Pericardium fibroblast (primary cell): ENCODE measurements around the gene PNMA5. TPM values are rescaled to one million over a fixed set of nuclear protein-coding genes. Genes with fewer than 3 reads are reported as not detected.

Source experiments
- total RNA-seq: library from RNA; depleted of rRNA; stranded (reverse); fragments of >200 nt; gene quantifications from 2 replicates; pipeline ENCODE4 v1.2.3, GENCODE V29; 2015

PNMA5 gene
- total RNA-seq = not detected in 2 replicates

DNA sequence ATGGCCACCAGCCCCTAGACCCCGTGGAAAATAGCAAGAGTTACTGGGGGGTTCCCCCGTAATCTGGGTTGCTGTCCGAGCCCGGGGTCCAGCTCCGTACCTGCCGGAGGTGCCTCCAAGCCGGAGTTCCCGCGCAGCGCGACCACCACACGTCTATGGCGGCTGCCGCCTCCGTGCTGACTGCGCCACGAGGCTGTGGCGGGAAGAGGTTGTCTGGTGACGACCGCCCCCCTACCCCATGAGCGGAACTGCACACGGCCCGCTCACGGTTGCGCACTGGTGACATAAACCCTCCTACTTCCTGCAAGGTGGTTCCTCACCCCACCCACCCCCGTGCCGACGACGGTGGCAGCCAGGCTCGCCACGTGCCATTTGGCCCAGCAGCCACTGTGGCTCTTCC lies at the start of gene PNMA5:
TSS of gene PNMA5 (minus strand) at position 184 of the 400 bp plus-strand sequence. CDS start 2,518 bp downstream, outside the sequence.

Other genes with a start within 250 kb of the PNMA5 start
- gene MAGEA2, start 240.3 kb downstream of the PNMA5 start, total RNA-seq = not detected in 2 replicates
- gene CSAG3, start 234.9 kb downstream of the PNMA5 start, total RNA-seq = not detected in 2 replicates
- not detected in 2 replicates for gene MAGEA6, start 224.4 kb downstream of the PNMA5 start, total RNA-seq
- 27.1 and 36.5 TPM in 2 replicates for gene CETN2, start 163.4 kb downstream of the PNMA5 start, total RNA-seq
- gene NSDHL, start 163.1 kb downstream of the PNMA5 start, total RNA-seq = 21.7 and 25.9 TPM in 2 replicates
- gene ZNF185, start 96.0 kb downstream of the PNMA5 start, total RNA-seq = 4.6 and 5.0 TPM in 2 replicates
- not detected in 2 replicates for gene PNMA3, start 62.4 kb upstream of the PNMA5 start, total RNA-seq
- 2.0 and 4.6 TPM in 2 replicates for gene PNMA6A, start 78.3 kb upstream of the PNMA5 start, total RNA-seq
- not detected in 2 replicates for gene MAGEA1, start 185.2 kb upstream of the PNMA5 start, total RNA-seq